Choroid plexus epithelial cell (primary cell): Measurements from ENCODE around the gene GLE1.

Experiments used
- DNase-seq: peaks from one replicate; pipeline ENCODE4 v3.0.0-alpha.2; 2010; ENCODE audit warnings: low read depth
- H3K4me3 ChIP-seq: 2 replicates; pipeline ENCODE4 v1.5.1; 2011; ENCODE audit warnings: low read depth, mild to moderate bottlenecking, control low read depth, low read length, moderate library complexity
- TF ChIP-seq, protein P1 (sequence below): conservative IDR thresholded peaks from 2 replicates; pipeline ENCODE4 v1.5.1; 2011; ENCODE audit warnings: low read depth, mild to moderate bottlenecking, control low read depth, inconsistent platforms, low read length, moderate library complexity

GLE1 gene

DNA sequence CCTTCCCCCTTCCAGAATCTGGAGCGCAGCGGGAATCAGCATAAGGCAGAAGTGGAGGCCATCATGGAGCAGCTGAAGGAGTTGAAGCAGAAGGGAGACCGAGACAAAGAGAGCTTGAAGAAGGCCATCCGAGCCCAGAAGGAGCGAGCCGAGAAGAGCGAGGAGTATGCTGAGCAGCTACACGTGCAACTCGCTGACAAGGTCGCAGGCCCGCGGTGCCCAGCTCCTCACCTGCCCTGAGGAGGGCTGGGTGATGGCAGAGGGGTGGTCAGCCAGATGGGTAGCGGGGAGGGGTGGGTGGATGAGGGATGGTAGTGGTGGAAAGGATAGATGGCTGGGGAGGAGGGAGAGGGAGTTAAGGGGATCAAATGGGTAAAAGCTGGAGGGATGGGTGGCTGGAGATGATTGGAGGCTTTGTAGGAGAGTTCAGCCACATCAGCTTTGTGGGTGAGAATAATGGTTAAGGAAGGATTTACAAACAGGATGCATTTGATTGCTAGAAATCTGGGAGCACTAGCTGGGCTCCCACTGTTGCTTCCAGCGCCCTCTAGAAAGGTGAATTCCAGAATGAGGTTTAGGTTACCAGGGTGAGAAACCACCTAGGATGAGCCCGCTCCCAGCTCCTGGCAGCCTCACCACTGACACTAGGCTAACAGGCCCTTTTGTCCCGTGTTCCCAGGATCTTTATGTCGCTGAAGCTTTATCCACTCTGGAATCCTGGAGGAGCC, 19.7 kb upstream of the GLE1 start:
- H3K4me3 ChIP-seq, result no peak overlapping the region
- DNase-seq, result no peak
- TF ChIP-seq, protein P1, sequence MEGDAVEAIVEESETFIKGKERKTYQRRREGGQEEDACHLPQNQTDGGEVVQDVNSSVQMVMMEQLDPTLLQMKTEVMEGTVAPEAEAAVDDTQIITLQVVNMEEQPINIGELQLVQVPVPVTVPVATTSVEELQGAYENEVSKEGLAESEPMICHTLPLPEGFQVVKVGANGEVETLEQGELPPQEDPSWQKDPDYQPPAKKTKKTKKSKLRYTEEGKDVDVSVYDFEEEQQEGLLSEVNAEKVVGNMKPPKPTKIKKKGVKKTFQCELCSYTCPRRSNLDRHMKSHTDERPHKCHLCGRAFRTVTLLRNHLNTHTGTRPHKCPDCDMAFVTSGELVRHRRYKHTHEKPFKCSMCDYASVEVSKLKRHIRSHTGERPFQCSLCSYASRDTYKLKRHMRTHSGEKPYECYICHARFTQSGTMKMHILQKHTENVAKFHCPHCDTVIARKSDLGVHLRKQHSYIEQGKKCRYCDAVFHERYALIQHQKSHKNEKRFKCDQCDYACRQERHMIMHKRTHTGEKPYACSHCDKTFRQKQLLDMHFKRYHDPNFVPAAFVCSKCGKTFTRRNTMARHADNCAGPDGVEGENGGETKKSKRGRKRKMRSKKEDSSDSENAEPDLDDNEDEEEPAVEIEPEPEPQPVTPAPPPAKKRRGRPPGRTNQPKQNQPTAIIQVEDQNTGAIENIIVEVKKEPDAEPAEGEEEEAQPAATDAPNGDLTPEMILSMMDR, result no peak

DNA sequence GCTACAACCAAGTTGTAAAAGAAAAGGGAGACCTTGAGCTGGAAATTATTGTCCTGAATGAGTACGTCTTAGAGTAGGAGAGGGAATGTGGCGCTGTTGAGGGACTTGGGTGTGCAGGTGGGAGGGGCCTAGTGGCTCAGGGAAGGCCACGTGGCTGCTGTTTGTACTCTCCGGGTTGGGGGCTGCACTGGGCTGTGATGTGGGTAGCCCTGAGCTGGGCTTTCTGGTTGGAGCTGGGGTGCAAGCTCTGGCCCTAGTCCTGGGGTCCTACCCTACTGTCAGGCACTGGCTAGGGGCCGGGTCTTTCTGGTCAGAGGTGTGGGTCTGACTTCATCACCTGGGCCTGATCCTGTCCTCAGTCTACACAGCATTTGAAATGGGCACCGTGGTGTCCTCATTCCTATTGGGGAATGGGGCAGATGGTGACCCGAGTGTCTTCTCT, 19.1 kb upstream of the GLE1 start:
- no peak for DNase-seq
- H3K4me3 ChIP-seq, result no peak overlapping the region
- TF ChIP-seq, protein P1, result no peak

DNA sequence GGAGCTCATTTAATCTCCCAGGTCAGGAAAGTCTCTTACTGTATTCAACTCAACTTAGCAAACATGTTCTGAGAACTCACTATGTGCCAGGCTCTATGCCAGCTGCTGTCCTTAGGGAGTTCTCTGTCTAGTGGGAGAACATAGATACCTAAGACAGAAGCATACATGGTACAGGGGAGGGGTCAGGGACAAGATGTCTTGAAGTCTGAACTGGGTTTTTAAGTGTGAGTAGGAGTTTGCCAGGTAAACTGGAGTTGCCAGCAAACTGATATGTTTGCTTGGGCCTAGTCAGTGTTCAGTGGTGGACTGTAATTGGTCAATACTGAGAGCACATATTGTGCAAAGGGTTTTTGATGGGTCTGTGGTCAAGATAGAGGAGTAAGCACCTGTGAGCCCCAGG, 18.3 kb upstream of the GLE1 start:
- TF ChIP-seq, protein P1, result no peak
- DNase-seq, result no peak
- no peak overlapping the region for H3K4me3 ChIP-seq

DNA sequence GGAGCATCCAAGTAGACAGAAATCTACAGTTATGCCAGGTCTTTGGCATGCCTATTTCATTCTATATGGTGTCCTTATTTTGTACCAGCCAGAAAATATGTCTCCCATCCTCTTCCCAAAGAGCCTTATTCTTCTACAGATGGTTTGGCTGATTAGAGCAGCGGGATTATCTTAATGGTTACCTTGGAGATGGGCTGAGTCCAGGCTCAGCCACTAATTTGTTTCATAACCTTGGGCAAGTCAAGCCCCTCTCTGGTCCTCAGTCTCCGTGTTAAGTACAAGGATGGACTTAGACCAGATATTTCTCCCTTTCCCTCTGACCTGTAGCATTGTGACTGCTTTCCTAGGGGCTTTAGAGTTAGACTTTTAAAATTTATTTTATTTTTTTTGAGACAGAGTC, 11.1 kb upstream of the GLE1 start:
- TF ChIP-seq, protein P1, result no peak
- DNase-seq, result no peak
- no peak overlapping the region for H3K4me3 ChIP-seq

DNA sequence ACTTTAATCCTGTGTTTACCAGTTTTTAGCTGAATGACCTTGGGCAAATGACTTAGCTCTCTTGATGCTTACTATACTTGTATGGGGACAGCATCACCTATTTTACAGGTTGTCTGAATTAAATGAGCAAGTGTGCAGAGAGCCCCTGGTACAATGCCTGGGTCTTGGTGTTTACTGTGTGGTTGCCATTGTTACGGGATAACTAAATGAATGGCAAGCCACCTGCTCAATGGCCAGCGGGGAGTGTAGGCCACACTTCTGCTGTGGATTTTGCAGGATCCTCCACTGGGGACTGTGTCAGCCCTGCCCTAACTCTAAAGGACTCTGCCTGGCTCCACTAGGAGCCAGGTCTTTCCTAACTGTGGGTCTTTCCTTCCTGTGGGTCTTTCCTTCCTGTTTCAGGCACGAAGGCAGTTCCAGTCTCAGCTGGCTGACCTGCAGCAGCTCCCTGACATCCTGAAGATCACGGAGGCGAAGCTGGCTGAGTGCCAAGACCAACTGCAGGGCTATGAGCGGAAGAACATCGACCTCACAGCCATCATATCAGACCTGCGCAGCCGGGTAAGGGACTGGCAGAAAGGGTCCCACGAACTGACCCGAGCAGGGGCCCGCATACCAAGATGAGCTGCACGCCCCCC, 10.3 kb upstream of the GLE1 start:
- peak; percentile 76 for DNase-seq
- H3K4me3 ChIP-seq, result no peak overlapping the region
- TF ChIP-seq, protein P1, result no peak

DNA sequence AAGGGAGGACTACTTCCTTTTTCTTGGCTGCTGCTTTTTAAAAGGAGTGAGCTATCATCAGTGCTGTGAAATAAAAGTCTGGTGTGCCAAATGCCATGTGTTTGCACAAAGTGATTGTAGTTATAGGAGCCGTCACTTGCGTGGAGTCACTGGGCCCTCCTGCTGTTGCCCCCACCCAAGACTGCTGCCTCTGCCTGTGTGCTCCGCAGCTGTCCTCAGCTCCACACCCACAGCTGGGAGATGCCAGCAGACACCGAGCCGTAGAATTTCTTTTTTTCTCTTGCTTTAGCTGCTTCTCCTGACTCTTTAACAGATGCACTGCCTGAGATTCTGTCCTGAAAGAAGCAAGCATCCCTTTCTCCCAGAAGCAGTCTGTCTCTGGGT, 9.8 kb upstream of the GLE1 start:
- DNase-seq, result no peak
- TF ChIP-seq, protein P1, result no peak
- H3K4me3 ChIP-seq, result no peak overlapping the region

DNA sequence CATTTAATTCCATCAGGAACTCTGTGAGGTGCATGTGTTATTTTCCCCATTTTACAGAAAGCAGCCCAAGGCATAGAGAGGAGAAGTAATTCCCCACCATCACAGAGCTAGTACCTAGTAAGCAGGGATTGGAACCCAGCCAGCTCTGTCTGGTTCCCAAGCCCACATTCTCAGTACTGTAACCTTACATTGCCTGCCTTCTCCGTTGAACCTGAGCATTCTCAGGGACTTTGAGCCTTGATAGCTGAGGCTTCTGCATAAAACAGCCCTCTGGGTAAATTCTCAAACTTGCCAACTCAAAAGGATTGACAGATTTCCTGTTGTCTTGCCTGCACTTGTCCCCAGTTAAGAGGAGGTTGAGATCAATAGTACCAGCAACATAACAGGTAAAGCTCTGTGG, 9.2 kb upstream of the GLE1 start:
- H3K4me3 ChIP-seq, result no peak overlapping the region
- TF ChIP-seq, protein P1, result no peak
- peak; percentile 36 for DNase-seq
